Left cardiac atrium (tissue), 4 donors: Measurements from ENCODE around the gene SULT1C3. TPM values are rescaled to one million over a fixed set of nuclear protein-coding genes. Genes with fewer than 3 reads are reported as not detected.
"Not testable (repeated sequence)": the region's sequence is repeated elsewhere in the genome, so short reads cannot be mapped to it uniquely, and the experiment has no call there.

Experiments used
- ATAC-seq, 2 donors: fragments of 200-7000 bp; cut with Tn5 transposase; one replicate each; pipeline ENCODE4 v1.9.1; 2020; ENCODE audit warnings: mild to moderate bottlenecking in 2 of 2, moderate library complexity in 2 of 2
- DNase-seq: peaks from one replicate; pipeline ENCODE4 v3.0.0-alpha.2; 2020
- intact Hi-C, 2 donors: fragments of 100-400 bp; cut with DNase I; formaldehyde crosslinking; loops; one replicate each; pipeline versions ENCODE4 v1.14.1 to v1.15.1; 2022 to 2023
- total RNA-seq, 2 donors: library from RNA; stranded (reverse); fragmentation: NEBNext Ultra II Directional; extraction: Animal tissue kit (Norgen Biotek cat#: 25700); gene quantifications; one replicate each; pipeline ENCODE4 v1.2.1, GENCODE V29; 2021
- donor health status: DM: no; HTN: yes; CAD: no.
- donor health status: DM: no; HTN: yes; CAD: no; lungs with severe emphysema.
- donor health status: DM: yes; HTN: yes; CAD: no.
- donor health status: Dilated cardiomyopathy.

SULT1C3 gene
- total RNA-seq, 2 donors from 2014 or later, result not detected

DNA sequence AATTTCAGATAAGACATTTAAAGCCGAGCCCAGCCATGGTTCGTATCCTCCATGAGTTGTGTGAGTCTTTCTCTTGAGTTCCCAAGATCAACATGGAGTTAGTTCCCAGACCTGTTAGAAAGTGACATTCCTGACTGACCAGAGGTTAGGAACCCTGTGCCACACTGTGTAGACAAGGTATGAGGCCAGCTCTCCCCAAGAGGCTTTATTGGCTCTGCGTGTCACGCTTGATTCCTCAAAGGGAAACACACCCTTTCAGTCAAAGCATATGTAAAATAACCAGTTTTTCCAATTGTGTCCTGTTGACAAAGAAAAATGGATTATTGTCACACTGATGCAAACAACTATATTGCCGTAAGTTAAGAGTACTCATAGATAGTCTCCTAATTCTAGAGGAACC, 1.2 kb downstream of the SULT1C3 start:
- intact Hi-C loops, result no loop called here
- ATAC-seq (no peak), DNase-seq (no peak)

DNA sequence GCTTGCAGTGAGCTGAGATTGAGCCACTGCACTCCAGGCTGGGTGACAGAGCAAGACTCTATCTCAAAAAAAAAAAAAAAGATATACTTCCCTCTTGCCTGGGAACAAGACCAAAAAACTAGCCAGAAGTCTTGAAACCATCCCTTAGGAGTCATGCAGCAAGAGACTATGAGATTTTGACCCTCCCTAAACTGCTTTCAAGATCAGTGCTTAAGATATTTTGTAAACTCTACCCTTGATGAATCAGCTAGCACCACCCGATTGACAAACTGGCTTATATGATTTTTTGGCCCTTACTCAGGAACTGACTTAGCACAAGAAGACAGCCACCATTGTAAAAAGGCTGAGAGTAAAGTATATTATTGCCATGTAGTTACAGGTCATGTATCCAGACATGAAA, 3.8 kb downstream of the SULT1C3 start:
- DNase-seq, result no peak
- ATAC-seq, result peak in 1 of 2 donors; percentile 65
- intact Hi-C loops, result no loop called here

DNA sequence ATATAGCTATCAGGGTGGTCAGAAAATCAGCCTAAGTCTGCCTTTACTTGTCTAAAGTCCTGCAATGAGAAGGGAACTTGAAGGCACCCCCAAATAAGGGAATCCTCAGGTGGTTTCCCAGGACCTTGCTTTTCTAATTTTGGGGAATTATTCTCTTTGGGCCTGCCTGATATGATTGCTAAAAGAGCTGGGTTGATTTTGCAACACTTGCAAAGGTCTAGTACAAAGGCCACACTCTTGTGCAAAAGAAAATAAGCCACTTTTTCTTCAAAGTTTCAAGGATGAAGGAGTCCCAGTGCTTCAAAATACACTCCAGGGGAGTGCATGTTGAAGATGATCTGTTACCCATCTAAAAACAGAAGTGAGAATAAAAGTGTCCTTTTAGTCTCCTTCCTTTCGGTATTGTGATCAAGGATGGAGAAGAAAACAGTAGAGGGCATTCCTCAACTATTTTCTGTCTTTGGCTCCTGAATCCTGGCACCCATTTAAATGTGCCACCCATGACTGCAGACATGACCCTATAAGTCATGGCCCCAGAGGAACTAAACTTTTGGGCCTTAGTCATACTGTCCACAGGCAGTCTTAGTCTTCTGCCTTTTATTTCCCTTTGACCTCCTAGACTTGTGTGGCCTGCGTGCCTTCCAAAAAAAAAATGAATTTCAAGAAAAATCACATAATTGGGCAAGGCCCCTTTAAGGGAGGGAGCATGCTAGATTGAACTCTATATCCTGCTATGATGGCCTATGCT, 5.1 kb downstream of the SULT1C3 start:
- intact Hi-C loops, result no loop called here
- ATAC-seq (peak in 1 of 2 donors; percentile 59), DNase-seq (no peak)

DNA sequence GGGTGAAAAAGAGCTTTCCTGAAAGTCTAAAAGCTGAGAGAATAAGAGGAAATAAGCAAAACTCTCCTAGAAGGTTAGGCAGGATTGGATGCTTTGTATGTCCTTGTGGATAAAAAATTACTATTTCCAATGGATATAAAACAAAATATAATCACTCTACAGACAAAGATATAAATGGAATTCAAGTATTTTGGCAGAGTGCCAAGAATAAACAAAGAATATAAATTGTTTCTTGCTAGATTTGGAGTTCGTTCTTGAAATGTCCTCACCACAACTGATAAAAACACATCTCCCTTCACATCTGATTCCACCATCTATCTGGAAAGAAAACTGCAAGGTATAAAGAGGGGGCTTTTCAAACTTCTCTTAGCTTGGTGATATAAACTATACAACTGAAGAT, 13.3 kb downstream of the SULT1C3 start:
- intact Hi-C loops, result no loop called here
- DNase-seq, result no peak
- ATAC-seq, result no peak

DNA sequence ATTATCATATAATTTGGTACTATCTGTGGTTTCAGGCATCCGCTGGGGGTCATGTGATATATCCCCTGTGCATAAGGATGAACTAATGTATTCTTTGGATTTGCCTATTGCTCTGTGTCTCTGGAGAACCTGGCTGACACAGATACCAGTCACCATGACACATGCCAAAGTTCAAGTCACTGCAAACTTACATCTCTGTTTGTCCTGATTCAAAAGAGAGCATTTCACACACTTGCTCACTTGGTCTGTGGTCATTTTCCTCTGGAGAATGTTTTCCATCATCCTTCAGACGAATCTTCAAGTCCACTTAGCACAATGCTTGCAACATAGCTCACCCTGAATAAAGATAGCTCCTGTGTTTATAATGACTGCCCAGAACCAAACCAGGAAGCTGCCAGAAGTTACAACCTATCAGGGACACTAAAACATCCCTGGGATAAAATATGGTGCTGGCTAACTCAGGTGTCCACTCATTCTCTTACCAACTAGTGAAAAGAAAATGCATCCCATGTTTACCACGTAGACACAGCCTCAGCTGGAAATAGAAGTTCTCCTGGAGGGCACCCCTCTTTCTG, 18.1 kb downstream of the SULT1C3 start:
- intact Hi-C loops, result no loop called here
- DNase-seq, result no peak
- ATAC-seq, result no peak

DNA sequence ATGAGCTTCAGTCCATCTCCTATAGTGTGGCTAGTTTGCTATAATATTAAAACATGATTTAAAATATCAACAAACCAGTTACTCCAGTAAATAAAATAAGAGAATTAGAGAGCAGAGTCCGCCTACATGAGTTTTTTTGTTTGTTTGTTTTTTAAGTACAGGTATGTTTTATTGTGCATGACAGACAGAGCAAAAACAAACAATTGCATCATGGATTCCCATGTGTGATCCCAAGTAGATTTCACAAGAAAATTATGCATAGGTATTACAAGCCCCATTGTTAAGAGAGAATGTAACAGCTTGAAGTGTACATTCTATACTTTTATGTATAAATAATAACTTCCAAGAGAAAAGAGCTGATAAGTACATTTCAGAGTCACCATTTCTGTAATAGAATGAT, 21.0 kb downstream of the SULT1C3 start:
- intact Hi-C loops, result no loop called here
- ATAC-seq (no peak), DNase-seq (no peak)

DNA sequence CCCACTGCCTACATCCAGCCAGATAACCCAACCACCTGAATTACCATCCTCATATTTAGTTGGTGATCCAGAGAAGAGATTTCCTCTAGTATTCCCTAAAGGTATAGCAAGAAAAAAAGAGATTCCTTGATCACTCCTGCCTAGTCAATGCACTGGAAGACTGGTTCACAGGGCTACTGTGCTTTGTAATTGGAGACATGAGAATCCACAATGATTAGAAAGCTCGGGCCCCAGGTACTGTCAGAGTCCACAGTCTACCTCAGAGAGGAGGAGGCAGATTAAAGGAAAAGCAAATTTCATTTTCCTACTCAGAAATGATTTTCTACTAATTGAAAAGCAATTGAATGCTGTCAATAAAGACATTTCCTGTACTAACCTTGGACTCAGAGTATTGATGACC, 22.3 kb downstream of the SULT1C3 start:
- DNase-seq, result no peak
- ATAC-seq, result no peak
- intact Hi-C loops, result no loop called here

DNA sequence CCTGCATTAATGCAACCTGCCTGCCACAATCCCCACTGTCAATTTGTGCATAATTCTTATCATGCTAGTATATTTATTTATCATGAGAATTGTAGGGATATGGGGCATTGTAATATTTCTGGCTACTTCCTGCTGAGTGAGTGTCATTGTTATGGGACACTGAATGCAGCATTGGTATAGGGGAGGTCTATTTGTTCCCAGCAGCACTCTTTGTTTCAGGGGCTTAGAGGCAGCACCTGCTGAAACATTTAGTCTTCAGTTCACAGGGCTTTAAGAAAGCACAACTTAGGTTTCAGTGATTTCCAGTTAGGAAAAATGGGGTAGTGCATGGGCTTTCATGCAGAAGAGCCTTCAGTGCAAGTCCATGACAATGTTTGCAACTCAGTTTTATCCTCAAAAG, 23.6 kb downstream of the SULT1C3 start:
- intact Hi-C loops, result no loop called here
- ATAC-seq (no peak), DNase-seq (no peak)

DNA sequence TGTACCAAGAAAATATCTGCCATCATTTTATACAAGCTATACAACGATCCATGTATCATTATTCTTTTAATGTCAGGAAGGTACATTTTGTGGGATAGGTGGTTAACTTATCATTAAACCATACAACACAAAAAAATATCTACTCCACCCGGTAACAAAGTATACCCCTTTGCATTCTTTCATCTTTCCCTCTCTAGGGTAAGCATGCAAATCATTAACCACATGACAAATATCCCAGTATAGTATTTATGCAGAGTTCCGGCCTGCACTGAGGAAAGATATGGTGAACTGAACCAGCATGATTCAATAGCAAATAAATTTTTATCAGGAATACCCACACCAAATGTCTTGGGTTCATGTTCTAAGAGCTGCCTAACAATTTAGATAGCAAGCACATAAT, 26.4 kb downstream of the SULT1C3 start:
- ATAC-seq (no peak), DNase-seq (no peak)
- intact Hi-C loops, result no loop called here

DNA sequence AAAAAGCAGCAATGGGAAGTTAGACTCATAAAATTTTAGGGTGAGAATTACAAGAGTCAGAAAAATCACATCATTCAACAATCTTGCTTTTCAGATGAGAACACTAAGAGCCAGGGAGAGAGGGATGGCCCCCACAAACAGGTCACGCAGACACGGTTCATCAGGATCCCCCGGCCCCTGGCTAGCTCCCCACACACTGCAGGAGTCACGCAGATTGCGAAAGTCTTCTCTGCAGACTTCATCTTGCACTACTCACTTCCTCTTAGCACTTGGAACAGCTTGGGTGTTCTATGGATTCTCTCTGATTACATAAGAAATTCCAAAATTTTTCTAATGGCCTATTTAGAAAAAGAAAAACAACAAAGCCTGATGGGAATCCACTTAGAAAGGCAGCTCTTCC, 27.3 kb downstream of the SULT1C3 start:
- intact Hi-C loops, result no loop called here
- ATAC-seq (peak in 1 of 2 donors; percentile 43), DNase-seq (no peak)

DNA sequence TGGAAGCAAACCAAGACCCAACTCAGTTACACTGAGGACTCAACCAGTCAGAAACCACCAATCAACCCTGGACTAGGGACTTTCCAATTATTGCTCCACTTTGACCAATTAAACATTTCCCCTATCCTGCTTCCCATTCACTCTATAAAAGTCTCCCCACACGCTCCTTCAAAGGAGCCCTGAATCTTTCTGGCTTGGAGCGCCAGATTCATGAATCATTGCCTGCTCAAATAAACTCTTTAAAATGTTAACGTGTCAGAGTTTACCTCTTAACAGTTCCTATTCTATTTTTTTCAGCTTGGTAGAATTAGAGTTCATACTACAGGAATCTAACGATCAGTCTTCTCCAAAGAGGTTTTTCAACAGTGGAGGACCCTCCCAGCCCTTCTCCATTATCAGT, 28.2 kb downstream of the SULT1C3 start:
- intact Hi-C loops, result no loop called here
- no peak for DNase-seq
- ATAC-seq, result no peak

DNA sequence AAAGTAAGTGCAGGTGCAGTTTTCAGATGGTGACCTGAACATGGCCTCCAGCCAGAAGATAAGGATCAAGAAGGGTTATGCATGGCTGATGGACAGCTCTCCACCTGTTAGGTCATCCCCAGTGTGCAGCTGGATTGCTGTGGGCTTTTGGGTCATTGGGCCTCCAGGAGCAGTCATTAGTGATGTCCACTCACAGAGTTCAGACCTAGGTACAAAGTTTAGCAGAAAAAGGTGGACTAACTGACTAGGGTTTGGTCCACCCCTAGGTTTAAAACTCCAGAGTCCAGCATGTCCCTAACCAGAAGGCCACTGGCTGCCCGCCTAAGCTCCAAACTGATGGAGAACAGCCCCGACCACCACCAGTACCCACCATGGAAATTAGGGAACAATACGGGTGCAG, 30.6 kb downstream of the SULT1C3 start:
- ATAC-seq (no peak), DNase-seq (no peak)
- intact Hi-C loops, result no loop called here

DNA sequence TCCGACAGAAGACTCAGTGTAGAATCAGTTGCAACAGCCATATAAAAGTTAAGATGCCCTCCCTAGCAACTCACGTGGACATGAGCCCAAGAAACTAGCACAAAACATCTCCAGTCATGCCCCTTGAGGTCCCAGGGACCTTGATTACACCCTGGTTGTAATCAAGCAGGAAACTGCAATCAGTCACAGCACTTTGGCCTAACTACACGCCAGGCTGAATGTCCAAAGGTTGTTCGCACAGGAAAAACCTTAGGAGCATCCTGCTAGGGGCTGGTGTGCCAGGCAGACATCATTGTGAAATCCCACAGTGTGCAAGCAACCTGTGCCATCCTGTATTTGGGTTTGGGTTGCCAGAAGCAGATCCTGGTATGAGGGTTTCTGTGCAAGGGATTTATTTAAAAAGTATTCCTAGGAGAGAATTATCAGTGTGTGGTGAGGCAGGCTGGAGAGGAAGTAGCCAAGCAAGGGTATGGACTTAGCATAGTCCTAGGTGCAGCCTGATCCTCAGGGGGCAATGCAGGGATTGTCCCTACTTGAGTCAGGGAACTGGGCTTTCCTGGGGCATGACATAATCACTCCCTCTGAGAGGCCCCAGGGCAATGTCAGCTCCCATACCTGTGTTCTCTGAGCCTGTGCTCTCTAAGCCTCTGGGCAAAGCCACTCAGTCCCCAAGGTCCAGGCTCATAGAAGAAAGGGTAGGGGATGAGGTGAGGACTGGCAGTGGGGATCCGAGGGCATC, 31.2 kb downstream of the SULT1C3 start:
- DNase-seq (no peak), ATAC-seq (no peak)
- intact Hi-C loops, result no loop called here

DNA sequence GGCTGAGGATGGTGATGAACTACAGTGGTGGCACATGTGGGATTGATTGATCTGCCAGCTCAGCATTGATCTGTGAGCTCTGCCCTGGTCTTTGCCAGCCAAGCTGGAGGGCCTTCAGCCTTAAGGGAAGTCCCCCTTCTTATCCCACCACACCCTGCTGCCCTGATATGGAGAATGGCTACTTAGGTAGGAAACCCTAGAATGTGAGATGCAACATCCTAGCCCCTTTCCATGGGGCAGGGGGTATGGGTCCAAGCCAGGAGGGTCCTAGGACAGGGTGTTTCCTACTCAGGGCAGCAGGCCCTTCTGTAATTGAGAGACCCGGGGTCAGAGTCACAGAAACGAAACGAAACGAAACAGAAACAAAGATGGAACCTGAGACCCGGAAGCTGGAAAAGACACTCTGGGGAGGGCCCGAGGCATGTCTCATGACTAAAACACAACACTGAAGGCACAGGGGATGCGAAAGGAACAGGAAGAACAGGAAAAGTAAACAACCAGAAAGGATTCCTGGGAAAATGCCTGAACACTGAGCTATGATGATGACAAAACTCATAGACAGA, 32.0 kb downstream of the SULT1C3 start:
- ATAC-seq (no peak), DNase-seq (no peak)
- intact Hi-C loops, result no loop called here

DNA sequence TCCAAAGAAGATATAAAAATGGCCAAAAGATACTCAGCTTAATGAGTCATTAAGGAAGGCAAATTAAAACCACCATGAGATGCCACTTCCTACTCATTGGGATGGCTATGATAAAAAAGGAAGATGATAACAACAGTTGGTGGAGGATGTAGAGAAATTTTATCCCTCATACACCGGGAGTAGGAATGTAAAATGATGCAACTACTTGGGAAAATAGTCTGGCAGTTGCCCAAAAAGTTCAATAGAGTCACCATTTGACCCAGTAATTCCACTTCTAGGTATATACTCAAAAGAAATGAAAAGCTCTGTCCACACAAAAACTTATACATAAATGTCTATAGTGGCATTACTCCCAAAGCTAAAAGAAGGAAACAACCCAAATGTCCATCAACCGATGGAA, 38.9 kb downstream of the SULT1C3 start:
- ATAC-seq, result no peak
- no peak for DNase-seq
- intact Hi-C loops, result no loop called here

DNA sequence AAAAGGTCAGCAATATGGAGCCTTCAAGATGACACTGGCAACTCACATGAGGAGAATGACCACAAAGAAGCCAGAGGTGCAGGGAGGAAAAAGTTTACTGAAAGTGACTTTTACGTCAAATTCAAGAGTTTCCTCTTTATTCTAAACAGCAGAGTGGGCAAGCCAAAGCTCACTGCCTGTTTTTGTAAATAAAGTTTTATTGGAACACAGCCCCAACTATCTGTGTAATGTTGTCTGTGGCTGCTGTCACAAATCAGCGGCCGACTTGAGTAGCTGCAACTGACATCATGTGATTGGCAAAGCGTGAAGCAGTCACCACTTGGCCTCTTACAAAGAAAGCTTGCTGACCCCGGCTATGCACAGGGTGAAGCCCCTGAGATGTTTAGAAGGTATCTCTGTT, 39.7 kb downstream of the SULT1C3 start:
- ATAC-seq (no peak), DNase-seq (no peak)
- intact Hi-C loops, result no loop called here

DNA sequence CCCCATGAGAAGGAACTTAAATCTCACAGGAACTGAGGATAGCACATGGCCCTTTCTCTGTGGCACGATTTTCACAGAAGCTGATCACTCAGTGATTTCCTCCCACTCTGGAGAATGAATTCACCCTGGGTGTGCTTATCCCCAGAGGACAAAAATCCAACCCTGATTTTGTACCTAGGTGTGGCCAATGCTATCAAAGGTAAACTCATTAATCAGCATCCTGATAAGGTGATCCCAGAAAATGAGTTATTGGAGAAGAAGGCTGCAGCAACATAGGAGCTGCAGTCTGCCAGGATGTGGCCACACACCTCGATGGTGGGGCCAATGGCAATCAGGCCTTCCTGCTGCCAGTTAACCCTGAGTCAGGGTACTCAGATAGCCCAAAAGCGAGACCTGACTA, 40.7 kb downstream of the SULT1C3 start:
- intact Hi-C loops, result no loop called here
- DNase-seq (no peak), ATAC-seq (no peak)

DNA sequence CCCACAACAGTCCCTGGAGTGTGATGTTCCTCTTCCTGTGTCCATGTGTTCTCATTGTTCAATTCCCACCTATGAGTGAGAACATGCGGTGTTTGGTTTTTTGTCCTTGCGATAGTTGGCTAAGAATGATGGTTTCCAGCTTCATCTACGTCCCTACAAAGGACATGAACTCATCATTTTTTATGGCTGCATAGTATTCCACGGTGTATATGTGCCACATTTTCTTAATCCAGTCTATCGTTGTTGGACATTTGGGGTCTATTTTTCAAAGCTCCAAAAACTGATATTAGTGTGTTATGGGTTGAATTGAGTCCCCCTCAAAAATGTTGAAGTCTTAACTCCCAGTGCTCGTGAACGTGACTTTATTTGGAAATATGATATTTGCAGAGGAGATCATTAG, 44.8 kb downstream of the SULT1C3 start:
- DNase-seq, ATAC-seq, intact Hi-C loops: not testable (repeated sequence)

DNA sequence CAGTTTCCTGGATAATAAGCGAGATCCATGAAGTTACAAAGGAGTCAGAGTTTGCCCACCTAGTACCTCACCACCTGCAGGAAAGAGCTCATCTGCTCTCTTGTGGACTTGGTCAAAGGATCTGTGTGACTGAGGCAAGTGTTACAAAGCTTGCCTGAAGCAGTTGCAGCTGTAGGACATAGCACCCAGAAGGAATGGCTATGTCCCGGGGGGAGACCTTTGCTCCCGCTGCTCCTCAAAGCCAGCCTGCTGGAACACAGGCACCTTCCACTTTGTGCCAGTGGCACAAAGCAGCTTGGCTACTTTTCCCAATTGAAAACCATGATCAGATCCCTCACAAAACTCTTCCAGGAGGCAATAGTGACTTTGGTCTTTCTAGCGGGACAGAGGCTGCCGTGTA, 45.8 kb downstream of the SULT1C3 start:
- ATAC-seq (no peak), DNase-seq (no peak)
- intact Hi-C loops, result no loop called here

DNA sequence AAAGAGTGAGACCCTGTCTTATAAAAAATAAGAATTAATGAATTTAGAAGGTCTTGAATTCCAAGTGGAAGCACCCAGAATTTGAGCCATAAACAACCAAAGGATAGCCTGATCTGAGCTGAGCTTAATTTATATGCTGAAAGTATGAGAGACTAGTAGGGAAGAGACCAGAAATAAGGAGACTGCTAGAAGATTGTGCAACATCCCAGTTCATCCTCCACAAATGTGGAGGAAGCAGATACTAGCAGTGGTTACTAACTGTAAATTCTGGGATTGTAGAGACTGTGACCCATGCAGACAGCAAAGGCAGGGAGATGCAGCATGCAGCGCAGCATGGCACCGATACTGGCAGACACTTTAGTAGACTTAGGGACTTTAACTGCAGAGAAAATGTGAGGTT, 47.4 kb downstream of the SULT1C3 start:
- ATAC-seq (no peak), DNase-seq (no peak)
- intact Hi-C loops, result no loop called here
